Activated T-cell treated with anti-CD3 and anti-CD28 coated beads, Interleukin-2, amount 50 U/mL, for 24 hours (primary cell): Measurements from ENCODE around the gene IRF2BPL.

Experiments
- DNase-seq: peaks from one replicate; pipeline ENCODE4 v3.0.0-alpha.2; 2020
- H3K27ac Mint-ChIP-seq: 2 replicates; pipeline ENCODE4 v1.8.0; 2020; ENCODE audit warnings: mild to moderate bottlenecking, mixed read lengths
- H3K27me3 Mint-ChIP-seq: 2 replicates; pipeline ENCODE4 v1.8.0; 2020; ENCODE audit warnings: mixed read lengths
- H3K36me3 Mint-ChIP-seq: 2 replicates; pipeline ENCODE4 v1.8.0; 2020; ENCODE audit warnings: low read depth, mixed read lengths
- H3K4me1 Mint-ChIP-seq: 2 replicates; pipeline ENCODE4 v1.8.0; 2020; ENCODE audit warnings: low read depth, mixed read lengths
- H3K4me3 Mint-ChIP-seq: 2 replicates; pipeline ENCODE4 v1.8.0; 2020; ENCODE audit warnings: mild to moderate bottlenecking, moderate library complexity, mixed read lengths
- H3K9me3 Mint-ChIP-seq: 2 replicates; pipeline ENCODE4 v1.8.0; 2020; ENCODE audit warnings: mixed read lengths

IRF2BPL gene

GRCh38 chr14:77028384-77029231 is at the start of gene IRF2BPL:
TSS of gene IRF2BPL (minus strand) at chr14:77028708. CDS start at chr14:77027792, 916 bp downstream.
- Mint-ChIP-seq H3K4me3 (peak within 1 kb of the TSS; percentile 88), H3K27ac (peak within 1 kb of the TSS; percentile 96), H3K4me1 (peaks cover 65% of the 10 kb centered on the region), H3K9me3 (no peaks in the 10 kb centered on the region), H3K36me3 (peaks cover 37% of the 10 kb centered on the region), H3K27me3 (no peaks in the 10 kb centered on the region)
- DNase-seq: peak; percentile 94

DNA sequence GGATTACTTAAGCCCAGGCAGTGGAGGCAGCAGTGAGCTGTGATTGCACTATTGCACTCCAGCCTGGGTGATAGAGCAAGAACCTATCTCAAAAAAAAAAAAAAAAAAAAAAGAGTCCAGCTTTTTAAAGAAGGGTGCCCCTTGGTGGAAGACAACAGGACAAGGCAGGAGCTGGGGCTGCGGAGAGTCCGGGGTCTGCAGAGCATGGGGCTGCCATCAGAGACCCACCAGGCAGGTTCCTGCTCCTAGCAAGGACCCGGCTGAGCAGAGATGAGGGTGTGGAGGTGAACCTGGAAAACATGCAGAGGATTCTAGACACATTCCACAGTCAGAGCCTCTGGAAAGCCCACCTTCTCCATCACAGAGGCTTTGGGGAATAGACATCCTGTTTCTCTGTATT is 48.5 kb upstream of the IRF2BPL start:
- H3K27ac Mint-ChIP-seq: no peak overlapping the region
- peaks cover 2% of the 10 kb centered on the region for H3K9me3 Mint-ChIP-seq
- H3K27me3 Mint-ChIP-seq: no peaks in the 10 kb centered on the region
- H3K4me1 Mint-ChIP-seq: no peaks in the 10 kb centered on the region
- no peak for DNase-seq
- no peaks in the 10 kb centered on the region for H3K36me3 Mint-ChIP-seq
- no peak overlapping the region for H3K4me3 Mint-ChIP-seq

- Mint-ChIP-seq H3K36me3 (no peaks in the 10 kb centered on the region), H3K27ac (no peak overlapping the region), H3K4me1 (no peaks in the 10 kb centered on the region), H3K4me3 (no peak overlapping the region), H3K27me3 (no peaks in the 10 kb centered on the region), H3K9me3 (peaks cover 2% of the 10 kb centered on the region)
- DNase-seq: no peak
Observed at GRCh38 chr14:77076113-77076631, 47.7 kb upstream of the IRF2BPL start.

GRCh38 chr14:77074969-77075368 is 46.5 kb upstream of the IRF2BPL start:
- H3K27me3 Mint-ChIP-seq: peaks cover 2% of the 10 kb centered on the region
- DNase-seq: no peak
- H3K27ac Mint-ChIP-seq: no peak overlapping the region
- no peaks in the 10 kb centered on the region for H3K4me1 Mint-ChIP-seq
- H3K4me3 Mint-ChIP-seq: no peak overlapping the region
- H3K36me3 Mint-ChIP-seq: no peaks in the 10 kb centered on the region
- H3K9me3 Mint-ChIP-seq: no peaks in the 10 kb centered on the region

DNA sequence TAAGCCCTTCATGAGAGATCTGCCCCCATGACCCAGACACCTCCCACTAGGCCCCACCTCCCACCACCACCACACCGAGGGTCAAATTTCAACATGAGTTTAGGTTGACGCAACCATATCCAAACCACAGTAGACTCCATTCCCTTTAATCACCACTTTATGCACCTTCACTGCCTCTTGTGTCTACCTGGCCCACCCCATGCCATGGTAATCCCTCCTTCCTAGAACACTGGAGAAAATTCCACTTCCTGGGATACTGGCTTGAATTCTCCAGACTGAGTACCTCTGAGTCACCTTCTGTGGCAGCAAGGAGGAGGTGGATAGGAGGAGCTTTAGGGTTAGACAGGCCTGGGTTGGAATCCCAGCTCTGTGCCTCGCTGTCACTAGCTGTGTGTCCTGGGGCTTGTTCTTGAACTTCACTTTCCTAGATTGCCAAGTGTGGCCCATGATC is 43.5 kb upstream of the IRF2BPL start:
- Mint-ChIP-seq H3K36me3 (no peaks in the 10 kb centered on the region), H3K9me3 (no peaks in the 10 kb centered on the region), H3K27me3 (peaks cover 12% of the 10 kb centered on the region), H3K4me3 (no peak overlapping the region), H3K27ac (no peak overlapping the region), H3K4me1 (no peaks in the 10 kb centered on the region)
- DNase-seq: no peak

DNA sequence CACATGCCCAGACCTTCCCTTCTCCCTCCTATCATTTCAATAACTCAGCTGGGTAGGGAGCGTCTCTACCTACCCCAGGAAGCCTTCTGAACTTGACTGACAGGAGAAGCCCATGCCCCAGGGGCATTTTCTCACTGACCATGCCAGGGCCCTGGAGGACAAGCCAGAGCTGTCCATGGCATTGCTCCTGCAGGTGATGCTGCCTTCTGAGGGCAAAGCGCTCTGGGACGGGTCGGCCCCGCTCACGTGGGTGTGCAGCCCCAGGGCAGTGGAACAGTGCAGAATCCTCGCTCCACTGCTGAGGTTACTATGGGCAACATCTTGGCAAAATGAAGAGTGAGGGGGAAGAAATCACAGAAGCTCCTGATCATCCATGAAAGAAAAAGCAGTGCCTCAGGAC is 41.0 kb upstream of the IRF2BPL start:
- H3K4me1 Mint-ChIP-seq: no peaks in the 10 kb centered on the region
- H3K27me3 Mint-ChIP-seq: peaks cover 12% of the 10 kb centered on the region
- no peak overlapping the region for H3K4me3 Mint-ChIP-seq
- no peak overlapping the region for H3K27ac Mint-ChIP-seq
- DNase-seq: no peak
- H3K36me3 Mint-ChIP-seq: no peaks in the 10 kb centered on the region
- no peaks in the 10 kb centered on the region for H3K9me3 Mint-ChIP-seq

- Mint-ChIP-seq H3K36me3 (no peaks in the 10 kb centered on the region), H3K4me3 (no peak overlapping the region), H3K4me1 (no peaks in the 10 kb centered on the region), H3K27ac (no peak overlapping the region), H3K27me3 (peaks cover 12% of the 10 kb centered on the region), H3K9me3 (no peaks in the 10 kb centered on the region)
- DNase-seq: no peak
Observed at GRCh38 chr14:77068517-77069200, 40.2 kb upstream of the IRF2BPL start.

DNA sequence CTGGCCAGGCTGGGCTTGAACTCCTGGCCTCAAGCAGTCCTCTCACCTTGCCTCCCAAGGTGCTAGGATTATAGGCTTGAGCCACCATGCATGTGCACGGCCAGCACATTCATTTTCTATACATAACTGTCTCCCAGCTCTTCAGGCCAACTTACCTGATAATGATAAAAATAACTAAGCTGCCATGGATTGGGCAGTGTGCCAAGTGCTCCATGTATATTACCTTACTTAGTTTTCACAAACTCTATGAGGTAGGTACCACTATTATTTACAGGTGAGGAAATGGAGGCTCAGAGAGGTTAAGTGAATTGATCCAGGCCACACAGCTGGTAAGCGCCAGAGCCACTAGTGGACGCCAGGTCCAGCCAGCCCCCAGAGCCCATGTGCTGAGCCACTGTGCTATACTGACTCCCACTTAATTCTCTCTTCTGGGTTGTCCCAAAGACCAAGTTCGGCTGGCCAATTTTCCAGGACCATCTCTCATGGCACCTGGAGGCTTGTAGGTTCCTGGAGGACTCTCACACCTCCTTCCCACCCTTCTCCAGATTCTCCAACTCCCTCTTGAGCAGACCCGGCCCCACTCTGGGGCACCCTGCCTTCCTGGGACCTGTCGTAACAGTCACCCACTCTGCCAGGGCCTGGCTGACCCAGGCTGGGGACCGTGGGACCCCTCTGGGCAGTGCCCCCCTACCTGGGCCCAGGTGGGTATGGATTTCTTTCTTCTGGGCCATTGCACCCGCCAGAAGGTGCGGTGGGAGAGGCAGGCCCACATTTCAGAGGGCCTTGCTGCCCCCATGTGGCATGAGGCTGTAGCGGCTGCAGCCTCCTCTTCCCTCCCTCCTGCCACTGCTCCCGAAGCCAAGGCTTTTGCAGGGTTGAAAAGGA is 39.4 kb upstream of the IRF2BPL start:
- peak; percentile 74 for DNase-seq
- Mint-ChIP-seq H3K4me1 (no peaks in the 10 kb centered on the region), H3K4me3 (no peak overlapping the region), H3K9me3 (no peaks in the 10 kb centered on the region), H3K36me3 (no peaks in the 10 kb centered on the region), H3K27me3 (peaks cover 12% of the 10 kb centered on the region), H3K27ac (no peak overlapping the region)

GRCh38 chr14:77066578-77067172 is 38.2 kb upstream of the IRF2BPL start:
- Mint-ChIP-seq H3K36me3 (no peaks in the 10 kb centered on the region), H3K27ac (no peak overlapping the region), H3K4me1 (no peaks in the 10 kb centered on the region), H3K4me3 (no peak overlapping the region), H3K27me3 (peaks cover 12% of the 10 kb centered on the region), H3K9me3 (no peaks in the 10 kb centered on the region)
- no peak for DNase-seq

GRCh38 chr14:77065851-77066577 is 37.5 kb upstream of the IRF2BPL start:
- no peaks in the 10 kb centered on the region for H3K4me1 Mint-ChIP-seq
- H3K36me3 Mint-ChIP-seq: no peaks in the 10 kb centered on the region
- no peaks in the 10 kb centered on the region for H3K9me3 Mint-ChIP-seq
- peaks cover 12% of the 10 kb centered on the region for H3K27me3 Mint-ChIP-seq
- H3K27ac Mint-ChIP-seq: no peak overlapping the region
- DNase-seq: no peak
- H3K4me3 Mint-ChIP-seq: no peak overlapping the region

- H3K36me3 Mint-ChIP-seq: no peaks in the 10 kb centered on the region
- H3K4me1 Mint-ChIP-seq: peaks cover 2% of the 10 kb centered on the region
- H3K27ac Mint-ChIP-seq: no peak overlapping the region
- no peak overlapping the region for H3K4me3 Mint-ChIP-seq
- H3K27me3 Mint-ChIP-seq: peaks cover 7% of the 10 kb centered on the region
- no peaks in the 10 kb centered on the region for H3K9me3 Mint-ChIP-seq
- DNase-seq: no peak
Observed at GRCh38 chr14:77064521-77065178, 36.1 kb upstream of the IRF2BPL start.

DNA sequence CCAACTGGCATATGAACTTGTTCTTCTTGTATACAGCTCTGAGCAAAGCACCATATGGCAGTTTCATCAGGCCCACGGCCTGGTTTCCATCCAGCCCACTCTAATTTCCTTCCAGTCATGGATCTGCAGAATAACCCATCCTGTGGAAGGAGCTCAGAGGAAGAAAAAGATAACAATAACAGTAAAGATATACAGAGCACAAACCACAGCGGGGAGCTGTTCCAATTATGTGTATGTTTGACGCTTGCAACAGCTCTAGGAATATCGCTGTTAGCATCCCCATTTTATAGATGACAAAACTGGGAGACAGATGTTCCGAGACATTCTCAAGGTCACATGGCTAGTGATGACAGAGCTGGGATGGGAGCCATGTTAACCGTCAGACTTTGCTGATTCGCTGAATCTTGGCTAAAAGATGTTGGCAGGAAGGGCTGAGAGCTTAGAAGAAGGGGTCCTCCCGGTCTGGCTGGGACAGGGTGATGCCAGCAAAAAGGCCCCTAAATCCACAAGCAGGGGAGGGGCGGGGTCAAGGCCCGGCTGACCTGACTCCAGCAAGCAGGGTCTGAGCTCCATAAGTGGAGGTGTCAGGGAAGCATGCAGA is 35.2 kb upstream of the IRF2BPL start:
- no peaks in the 10 kb centered on the region for H3K9me3 Mint-ChIP-seq
- no peak for DNase-seq
- no peak overlapping the region for H3K4me3 Mint-ChIP-seq
- H3K36me3 Mint-ChIP-seq: no peaks in the 10 kb centered on the region
- H3K27ac Mint-ChIP-seq: no peak overlapping the region
- peaks cover 2% of the 10 kb centered on the region for H3K27me3 Mint-ChIP-seq
- peaks cover 5% of the 10 kb centered on the region for H3K4me1 Mint-ChIP-seq

- Mint-ChIP-seq H3K4me1 (peaks cover 5% of the 10 kb centered on the region), H3K4me3 (no peak overlapping the region), H3K27me3 (no peaks in the 10 kb centered on the region), H3K27ac (no peak overlapping the region), H3K36me3 (no peaks in the 10 kb centered on the region), H3K9me3 (no peaks in the 10 kb centered on the region)
- no peak for DNase-seq
Observed at GRCh38 chr14:77062261-77062660, 33.8 kb upstream of the IRF2BPL start.
